Neural cell (in vitro differentiated cells): Measurements from ENCODE around the gene DPM3. TPM values are rescaled to one million over a fixed set of nuclear protein-coding genes. Genes with fewer than 3 reads are reported as not detected.

Experiments used
- H2AFZ ChIP-seq: fragments of 200-600, 300-800 bp; sonication (generic), shearing (Covaris generic); 2 replicates; pipeline ENCODE4 v1.6.0; 2014; ENCODE audit warnings: low read depth, mild to moderate bottlenecking, antibody characterized with exemption, low read length, moderate library complexity
- H3F3A ChIP-seq: fragments of 200-600 bp; shearing (Covaris generic); 2 replicates; pipeline ENCODE4 v1.6.1; 2016; ENCODE audit warnings: mild to moderate bottlenecking, moderate library complexity, mixed read lengths, antibody characterized with exemption, low read length; ENCODE audit not compliant: insufficient read depth, poor library complexity, severe bottlenecking
- H3K27ac ChIP-seq: fragments of 200-600, 300-800 bp; sonication (generic), shearing (Covaris generic); 2 replicates; pipeline ENCODE4 v1.5.1; 2014; ENCODE audit warnings: mild to moderate bottlenecking, low read length, moderate library complexity
- H3K27me3 ChIP-seq: fragments of 300-800, 200-600 bp; sonication (generic), shearing (Covaris generic); 2 replicates; pipeline ENCODE4 v1.6.0; 2014; ENCODE audit warnings: mild to moderate bottlenecking, low read depth, low read length, moderate library complexity; ENCODE audit not compliant: insufficient read depth
- H3K36me3 ChIP-seq: fragments of 300-800, 200-600 bp; sonication (generic), shearing (Covaris generic); 2 replicates; pipeline ENCODE4 v1.5.1; 2014; ENCODE audit warnings: mild to moderate bottlenecking, antibody characterized with exemption, low read length, moderate library complexity; ENCODE audit not compliant: insufficient read depth
- H3K4me2 ChIP-seq: fragments of 300-800, 200-600 bp; sonication (generic), shearing (Covaris generic); 2 replicates; pipeline ENCODE4 v1.6.0; 2014; ENCODE audit warnings: mild to moderate bottlenecking, low read length
- H3K4me3 ChIP-seq: fragments of 300-800, 200-600 bp; sonication (generic), shearing (Covaris generic); 2 replicates; pipeline ENCODE4 v1.5.1; 2014; ENCODE audit warnings: mild to moderate bottlenecking, low read length, moderate library complexity
- H3K79me2 ChIP-seq: fragments of 200-600 bp; shearing (Covaris generic); replicated peaks from 2 replicates; pipeline ENCODE4 v1.6.0; 2014; ENCODE audit warnings: mild to moderate bottlenecking, low read length, moderate library complexity; ENCODE audit not compliant: insufficient read depth
- H3K9ac ChIP-seq: fragments of 300-800, 200-600 bp; sonication (generic), shearing (Covaris generic); 2 replicates; pipeline ENCODE4 v1.6.1; 2016; ENCODE audit warnings: mild to moderate bottlenecking, low read length, mixed read lengths
- H3K9me2 ChIP-seq: fragments of 200-600 bp; shearing (Covaris generic); 2 replicates; pipeline ENCODE4 v1.6.1; 2016; ENCODE audit warnings: mild to moderate bottlenecking, low read length, mixed read lengths; ENCODE audit not compliant: insufficient read depth
- H3K9me3 ChIP-seq: fragments of 200-600, 300-800 bp; sonication (generic), shearing (Covaris generic); 2 replicates; pipeline ENCODE4 v1.6.1; 2016; ENCODE audit warnings: mild to moderate bottlenecking, mixed run types, low read length, moderate library complexity, mixed read lengths
- H4K20me1 ChIP-seq: fragments of 200-600 bp; shearing (Covaris generic); 2 replicates; pipeline ENCODE4 v1.6.1; 2016; ENCODE audit warnings: mild to moderate bottlenecking, mixed run types; ENCODE audit not compliant: insufficient read depth
- CTCF ChIP-seq: fragments of 450-650 bp; IDR thresholded peaks from 2 replicates; pipeline ENCODE4 v1.5.1; 2014; ENCODE audit warnings: antibody characterized with exemption, mild to moderate bottlenecking, moderate library complexity; ENCODE audit not compliant: poor library complexity, severe bottlenecking
- EP300 ChIP-seq: fragments of 450-650 bp; conservative IDR thresholded peaks from 2 replicates; pipeline ENCODE4 v1.6.1; 2014; ENCODE audit warnings: antibody characterized with exemption, mild to moderate bottlenecking, moderate library complexity; ENCODE audit not compliant: poor library complexity, severe bottlenecking
- EZH2 ChIP-seq: fragments of 200-600, 300-800 bp; shearing (Covaris generic), sonication (generic); IDR thresholded peaks from 2 replicates; pipeline ENCODE4 v1.6.1; 2014; ENCODE audit warnings: antibody characterized with exemption, low read length, borderline replicate concordance, mild to moderate bottlenecking; ENCODE audit not compliant: insufficient read depth, poor library complexity, severe bottlenecking
- MXI1 ChIP-seq: fragments of 450-650 bp; conservative IDR thresholded peaks from 2 replicates; pipeline ENCODE4 v1.6.1; 2014; ENCODE audit warnings: antibody characterized with exemption, mild to moderate bottlenecking; ENCODE audit not compliant: poor library complexity, severe bottlenecking
- POLR2AphosphoS5 ChIP-seq: IDR thresholded peaks from 2 replicates; pipeline ENCODE4 v1.6.1; 2012
- RAD21 ChIP-seq: fragments of 450-650 bp; conservative IDR thresholded peaks from 2 replicates; pipeline ENCODE4 v1.6.1; 2014; ENCODE audit warnings: antibody characterized with exemption, mild to moderate bottlenecking, moderate library complexity
- REST ChIP-seq: IDR thresholded peaks from 2 replicates; pipeline ENCODE4 v1.6.1; 2012; ENCODE audit warnings: borderline replicate concordance
- SMC3 ChIP-seq: fragments of 450-650 bp; conservative IDR thresholded peaks from 2 replicates; pipeline ENCODE4 v1.6.1; 2014; ENCODE audit warnings: antibody characterized with exemption, mild to moderate bottlenecking, moderate library complexity; ENCODE audit not compliant: poor library complexity
- TAF1 ChIP-seq: IDR thresholded peaks from 2 replicates; pipeline ENCODE4 v1.6.1; 2012; ENCODE audit warnings: low read depth
- polyA plus RNA-seq: library from polyadenylated mRNA; depleted of rRNA; stranded (reverse); fragments of >200 nt; gene quantifications from 2 replicates; pipeline ENCODE4 v1.2.3, GENCODE V29; 2014

Gene DPM3
- polyA plus RNA-seq, 1 donor from 2014 or later, result 150 TPM

- Histone ChIP-seq H3K27me3 (no peaks in the 10 kb centered on the region), H3K9ac (peak overlapping the region; percentile 100), H3K27ac (peak overlapping the region; percentile 99), H2AFZ (peak overlapping the region; percentile 85), H3K9me3 (no peaks in the 10 kb centered on the region), H3K79me2 (peaks cover 36% of the 10 kb centered on the region), H3F3A (peaks cover 5% of the 10 kb centered on the region), H3K36me3 (peaks cover 3% of the 10 kb centered on the region), H3K4me3 (peak overlapping the region; percentile 93), H3K4me2 (peak overlapping the region; percentile 63), H3K9me2 (no peaks in the 10 kb centered on the region), H4K20me1 (no peaks in the 10 kb centered on the region)
- TF ChIP-seq SMC3 (no peak), CTCF (no peak), REST (no peak), TAF1 (no peak), MXI1 (no peak), EZH2 (no peak), EP300 (no peak), RAD21 (no peak), POLR2AphosphoS5 (no peak)
Measured at GRCh38 chr1:155171836-155172731, 31.8 kb upstream of the DPM3 start.

- Histone ChIP-seq H3K9me3 (no peaks in the 10 kb centered on the region), H3K4me2 (no peak overlapping the region), H3K4me3 (no peak overlapping the region), H3K36me3 (no peaks in the 10 kb centered on the region), H4K20me1 (no peaks in the 10 kb centered on the region), H3K9ac (no peak overlapping the region), H3K27ac (no peak overlapping the region), H3K27me3 (no peaks in the 10 kb centered on the region), H3K9me2 (no peaks in the 10 kb centered on the region), H3K79me2 (peaks cover 27% of the 10 kb centered on the region), H2AFZ (no peak overlapping the region), H3F3A (peaks cover 5% of the 10 kb centered on the region)
- TF ChIP-seq TAF1 (no peak), EZH2 (no peak), EP300 (no peak), CTCF (no peak), RAD21 (no peak), POLR2AphosphoS5 (no peak), SMC3 (no peak), REST (no peak), MXI1 (no peak)
Measured at GRCh38 chr1:155170806-155171205, 30.5 kb upstream of the DPM3 start.
